K562 (cell line): ENCODE data around the gene ZDHHC16. TPM values are rescaled to one million over a fixed set of nuclear protein-coding genes. Genes with fewer than 3 reads are reported as not detected.

Source experiments
- BRD4 ChIP-seq: fragments of 200-600 bp; sonication (generic); IDR thresholded peaks from 2 replicates; pipeline ENCODE4 v1.6.1; 2017; ENCODE audit warnings: inconsistent platforms
- CHCHD3 ChIP-seq: fragments of 250-450 bp; sonication (Bioruptor Pico); IDR thresholded peaks from 2 replicates; pipeline ENCODE4 v2.1.2; 2022; ENCODE audit warnings: mild to moderate bottlenecking
- DEAF1 ChIP-seq: fragments of 450-650 bp; formaldehyde crosslinking; IDR thresholded peaks from 2 replicates; pipeline ENCODE4 v1.4.0; 2020; ENCODE audit warnings: mild to moderate bottlenecking, moderate library complexity
- FOXK2 ChIP-seq, 2 experiments: fragments of 450-650 bp; IDR thresholded peaks in 1 of 2; conservative IDR thresholded peaks in 1 of 2; 2 replicates each; pipeline ENCODE4 v1.6.1; 2016; ENCODE audit warnings: low read depth in 2 of 2, mild to moderate bottlenecking in 1 of 2
- HDAC1 ChIP-seq, 2 experiments: fragments of 450-650 bp; IDR thresholded peaks; 2 replicates each; pipeline ENCODE4 v1.6.1; 2016 to 2017; ENCODE audit warnings: inconsistent platforms in 1 of 2, mild to moderate bottlenecking in 1 of 2, moderate library complexity in 1 of 2
- HDAC8 ChIP-seq: fragments of 450-650 bp; IDR thresholded peaks from 2 replicates; pipeline ENCODE4 v1.6.1; 2016; ENCODE audit warnings: mild to moderate bottlenecking, missing genetic modification characterization, moderate library complexity, missing compliant biosample characterization
- HIVEP1 ChIP-seq: fragments of 250-450 bp; sonication (Bioruptor Pico); IDR thresholded peaks from 2 replicates; pipeline ENCODE4 v1.4.0; 2020; ENCODE audit warnings: mild to moderate bottlenecking
- KLF1 ChIP-seq: fragments of 450-650 bp; IDR thresholded peaks from 2 replicates; pipeline ENCODE4 v1.6.1; 2016; ENCODE audit warnings: missing genetic modification characterization, missing compliant biosample characterization
- L3MBTL2 ChIP-seq: fragments of 450-650 bp; IDR thresholded peaks from 2 replicates; pipeline ENCODE4 v1.6.1; 2016; ENCODE audit warnings: mild to moderate bottlenecking, moderate library complexity
- MCM5 ChIP-seq: fragments of 450-650 bp; IDR thresholded peaks from 2 replicates; pipeline ENCODE4 v1.6.1; 2016; ENCODE audit warnings: low read depth
- MTF1 ChIP-seq: fragments of 250-450 bp; sonication (Bioruptor Pico); IDR thresholded peaks from 2 replicates; pipeline ENCODE4 v1.9.0; 2021; ENCODE audit warnings: moderate library complexity, mild to moderate bottlenecking, inconsistent platforms, borderline replicate concordance
- NCOA6 ChIP-seq: fragments of 450-650 bp; IDR thresholded peaks from 2 replicates; pipeline ENCODE4 v1.6.1; 2017; ENCODE audit warnings: mild to moderate bottlenecking
- NKRF ChIP-seq: fragments of 450-650 bp; IDR thresholded peaks from 2 replicates; pipeline ENCODE4 v1.6.1; 2016; ENCODE audit warnings: borderline replicate concordance
- POLR3A ChIP-seq: IDR thresholded peaks from 2 replicates; pipeline ENCODE4 v1.6.1; 2011; ENCODE audit warnings: borderline replicate concordance, mild to moderate bottlenecking, moderate library complexity; ENCODE audit not compliant: insufficient read length, insufficient read depth; ENCODE audit errors: extremely low read depth
- SLC30A9 ChIP-seq: fragments of 250-450 bp; sonication (Bioruptor Pico); IDR thresholded peaks from 2 replicates; pipeline ENCODE4 v1.8.0; 2022; ENCODE audit warnings: mild to moderate bottlenecking, moderate library complexity
- STAT5B ChIP-seq: fragments of 250-450 bp; sonication (Bioruptor Pico); IDR thresholded peaks from 2 replicates; pipeline ENCODE4 v1.8.0; 2021; ENCODE audit warnings: mild to moderate bottlenecking, inconsistent platforms
- ZBTB43 ChIP-seq: sonication (generic); formaldehyde crosslinking; IDR thresholded peaks from 2 replicates; pipeline ENCODE4 v1.8.0; 2023; ENCODE audit warnings: mild to moderate bottlenecking, missing genetic modification reagents
- ZNF277 ChIP-seq: fragments of 250-450 bp; sonication (Bioruptor Pico); IDR thresholded peaks from 2 replicates; pipeline ENCODE4 v1.8.0; 2022; ENCODE audit warnings: inconsistent platforms, mild to moderate bottlenecking, moderate library complexity, borderline replicate concordance
- ZNF395 ChIP-seq: fragments of 200-800 bp; sonication (Bioruptor generic); IDR thresholded peaks from 2 replicates; pipeline ENCODE4 v1.6.1; 2017; ENCODE audit warnings: missing genetic modification characterization, missing compliant biosample characterization
- polyA plus RNA-seq, 8 experiments: library from polyadenylated mRNA; depleted of rRNA in 4 of 8; stranded (reverse) in 5 of 8; unstranded in 3 of 8; fragments of >200 nt; fragmentation: Nextera tagmentation in 2 of 8; fragmentation: Illumina TruSeq in 1 of 8; extraction: Ambion mirVana in 2 of 8; extraction: Trizol in 1 of 8; gene quantifications; 2 replicates each; pipeline versions ENCODE4 v1.2.1 to v1.2.3, GENCODE V29; 2011 to 2014; ENCODE audit warnings: inconsistent platforms in 1 of 8, missing spikeins in 1 of 8
- total RNA-seq, 7 experiments: library from RNA; depleted of rRNA in 6 of 7; stranded (reverse); fragments of >200 nt in 6 of 7; fragmentation: Illumina TruSeq in 2 of 7; extraction: Trizol in 2 of 7; gene quantifications; 2 replicates each; pipeline versions ENCODE4 v1.2.1 to v1.2.3, GENCODE V29; 2011 to 2021; ENCODE audit warnings: low replicate concordance in 1 of 7

Gene ZDHHC16
- total and polyA plus RNA-seq, 9 of the 15 experiments (the other 6 are each of a cell fraction or from before 2014, with no cell fraction given), result 12.5 to 33.8 (median 21.3) TPM

- TF ChIP-seq NKRF (peak; percentile 28; the same call in 1 of the 2 replicates), DEAF1 (CRISPR knock-in tag) (peak; percentile 15; the same call in 1 of the 2 replicates), SLC30A9 (CRISPR knock-in tag) (no peak), L3MBTL2 (no peak), HIVEP1 (CRISPR knock-in tag) (no peak), ZNF395 (no peak), STAT5B (CRISPR knock-in tag) (no peak), MTF1 (CRISPR knock-in tag) (no peak), KLF1 (tag) (no peak), CHCHD3 (no peak), FOXK2 (conservative IDR thresholded peaks at IDR 0.05 in 1 of 2, IDR thresholded peaks at IDR 0.05 in 1 of 2; ENCODE audit: low read depth in 2 of 2) (no peak), ZNF277 (CRISPR knock-in tag) (no peak), BRD4 (no peak), HDAC8 (tag) (no peak), POLR3A (no peak), ZBTB43 (CRISPR knock-in tag) (no peak), HDAC1 (IDR thresholded peaks at IDR 0.05) (peak in 1 of 2 experiments; percentile 53; a peak in 1 of 4 replicates), MCM5 (no peak), NCOA6 (no peak)
Observed at GRCh38 chr10:97407211-97407951, 38.6 kb upstream of the ZDHHC16 start (continued).
